ENCODE results near the gene KCNIP3.

- TF ChIP-seq, protein P1, sequence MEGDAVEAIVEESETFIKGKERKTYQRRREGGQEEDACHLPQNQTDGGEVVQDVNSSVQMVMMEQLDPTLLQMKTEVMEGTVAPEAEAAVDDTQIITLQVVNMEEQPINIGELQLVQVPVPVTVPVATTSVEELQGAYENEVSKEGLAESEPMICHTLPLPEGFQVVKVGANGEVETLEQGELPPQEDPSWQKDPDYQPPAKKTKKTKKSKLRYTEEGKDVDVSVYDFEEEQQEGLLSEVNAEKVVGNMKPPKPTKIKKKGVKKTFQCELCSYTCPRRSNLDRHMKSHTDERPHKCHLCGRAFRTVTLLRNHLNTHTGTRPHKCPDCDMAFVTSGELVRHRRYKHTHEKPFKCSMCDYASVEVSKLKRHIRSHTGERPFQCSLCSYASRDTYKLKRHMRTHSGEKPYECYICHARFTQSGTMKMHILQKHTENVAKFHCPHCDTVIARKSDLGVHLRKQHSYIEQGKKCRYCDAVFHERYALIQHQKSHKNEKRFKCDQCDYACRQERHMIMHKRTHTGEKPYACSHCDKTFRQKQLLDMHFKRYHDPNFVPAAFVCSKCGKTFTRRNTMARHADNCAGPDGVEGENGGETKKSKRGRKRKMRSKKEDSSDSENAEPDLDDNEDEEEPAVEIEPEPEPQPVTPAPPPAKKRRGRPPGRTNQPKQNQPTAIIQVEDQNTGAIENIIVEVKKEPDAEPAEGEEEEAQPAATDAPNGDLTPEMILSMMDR (IDR thresholded peaks at IDR 0.05; ENCODE audit: insufficient read depth, low read depth, low read length), result no peak
- TF ChIP-seq EZH2 (IDR thresholded peaks at IDR 0.05; ENCODE audit: insufficient read depth, low read length), result no peak
Observed at GRCh38 chr2:95266781-95267430, 30.2 kb upstream of the KCNIP3 start.

All from astrocyte (in vitro differentiated cells and primary cell).